HepG2 (cell line): Measurements from ENCODE around the gene SLC25A25. TPM values are rescaled to one million over a fixed set of nuclear protein-coding genes. Genes with fewer than 3 reads are reported as not detected.

Experiments used
- ARID4A ChIP-seq: sonication (generic); formaldehyde crosslinking; IDR thresholded peaks from 2 replicates; pipeline ENCODE4 v1.5.0; 2020; ENCODE audit warnings: mild to moderate bottlenecking, missing genetic modification reagents, borderline replicate concordance
- ESRRA ChIP-seq: sonication (generic); formaldehyde crosslinking; IDR thresholded peaks from 2 replicates; pipeline ENCODE4 v1.5.1; 2020; ENCODE audit warnings: mild to moderate bottlenecking, low read depth, missing genetic modification reagents
- NFAT5 ChIP-seq: sonication (generic); formaldehyde crosslinking; IDR thresholded peaks from 2 replicates; pipeline ENCODE4 v1.4.0; 2020; ENCODE audit warnings: missing genetic modification reagents
- PHF8 ChIP-seq: sonication (generic); formaldehyde crosslinking; IDR thresholded peaks from 2 replicates; pipeline ENCODE4 v1.5.0; 2020; ENCODE audit warnings: missing genetic modification reagents
- SAFB2 ChIP-seq: sonication (generic); formaldehyde crosslinking; IDR thresholded peaks from 2 replicates; pipeline ENCODE4 v1.5.1; 2020; ENCODE audit warnings: missing genetic modification reagents, low read depth, mild to moderate bottlenecking, borderline replicate concordance
- ZFP37 ChIP-seq: sonication (generic); formaldehyde crosslinking; IDR thresholded peaks from 2 replicates; pipeline ENCODE4 v1.4.0; 2020; ENCODE audit warnings: missing genetic modification reagents, borderline replicate concordance
- ZFY ChIP-seq: sonication (generic); formaldehyde crosslinking; IDR thresholded peaks from 2 replicates; pipeline ENCODE4 v1.4.0; 2020; ENCODE audit warnings: missing genetic modification reagents
- ZNF235 ChIP-seq: sonication (generic); formaldehyde crosslinking; IDR thresholded peaks from 2 replicates; pipeline ENCODE4 v1.8.1; 2023; ENCODE audit warnings: mild to moderate bottlenecking, missing genetic modification reagents, borderline replicate concordance
- ZNF687 ChIP-seq: sonication (generic); formaldehyde crosslinking; IDR thresholded peaks from 2 replicates; pipeline ENCODE4 v1.5.1; 2020; ENCODE audit warnings: mild to moderate bottlenecking, missing genetic modification reagents, moderate library complexity
- ZNF770 ChIP-seq: sonication (generic); formaldehyde crosslinking; IDR thresholded peaks from 2 replicates; pipeline ENCODE4 v1.5.0; 2020; ENCODE audit warnings: mild to moderate bottlenecking, missing genetic modification reagents
- ZSCAN20 ChIP-seq: sonication (generic); formaldehyde crosslinking; IDR thresholded peaks from 2 replicates; pipeline ENCODE4 v1.4.0; 2020; ENCODE audit warnings: missing genetic modification reagents, mild to moderate bottlenecking, borderline replicate concordance
- polyA plus RNA-seq, 8 experiments: library from polyadenylated mRNA; depleted of rRNA in 3 of 8; stranded (reverse) in 7 of 8; unstranded in 1 of 8; fragments of >200 nt; fragmentation: Illumina TruSeq in 4 of 8; extraction: Trizol in 4 of 8; gene quantifications; 2 replicates each; pipeline versions ENCODE4 v1.2.1 to v1.2.3, GENCODE V29; 2011 to 2016; ENCODE audit warnings: low read depth in 4 of 8, missing spikeins in 1 of 8, mixed read lengths in 1 of 8; ENCODE audit not compliant: insufficient read depth in 1 of 8
- total RNA-seq, 5 experiments: library from RNA; depleted of rRNA; stranded (reverse); fragments of >200 nt; fragmentation: Illumina TruSeq; extraction: Trizol; gene quantifications; 2 replicates each; pipeline ENCODE4 v1.2.3, GENCODE V29; 2016; ENCODE audit warnings: low read depth in 1 of 5

The SLC25A25 gene
- total and polyA plus RNA-seq, 2 of the 13 experiments (the other 11 are each of a cell fraction or from before 2014, with no cell fraction given), result 10.5 to 24.8 TPM

DNA sequence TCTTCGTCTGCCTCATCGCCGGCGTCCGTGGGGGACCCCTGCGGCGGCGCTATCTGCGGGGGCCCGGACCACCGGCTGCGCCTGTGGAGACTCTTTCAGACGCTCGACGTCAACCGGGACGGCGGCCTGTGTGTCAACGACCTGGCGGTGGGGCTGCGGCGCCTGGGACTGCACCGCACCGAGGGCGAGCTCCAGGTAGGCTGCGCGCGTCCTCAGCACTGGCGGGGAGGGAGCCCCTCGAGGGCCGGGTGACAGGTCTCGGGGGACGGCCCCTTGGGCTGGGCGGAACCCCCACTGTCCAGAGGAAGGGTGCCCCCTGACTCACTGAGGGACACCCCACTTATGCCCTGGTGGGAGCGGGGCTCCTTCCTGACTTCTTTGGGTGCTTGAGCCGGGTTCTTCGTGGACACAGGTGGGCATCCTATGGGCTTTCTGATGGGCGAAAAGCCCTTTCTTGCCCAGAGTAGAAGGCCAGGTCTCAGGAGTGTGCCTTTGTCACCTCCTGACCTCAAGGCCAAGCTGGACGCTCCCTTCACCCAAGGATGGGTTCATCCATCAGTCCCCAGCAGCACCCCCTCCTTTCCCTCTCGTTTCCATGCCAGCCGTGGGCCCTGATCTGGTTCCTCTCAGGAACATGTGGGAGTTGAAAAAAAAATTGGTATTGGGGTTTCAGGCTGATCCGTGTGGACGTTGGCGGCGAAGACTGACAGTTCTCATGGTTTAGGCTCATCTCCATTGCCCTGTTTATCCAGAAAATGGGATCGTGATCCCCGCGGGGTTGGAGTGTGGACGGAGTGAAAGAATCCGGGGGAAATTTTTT is 564 bp downstream of the SLC25A25 start (continued):
- peak; percentile 13 for TF ChIP-seq ZNF770 (CRISPR knock-in tag)
- TF ChIP-seq NFAT5, result peak; percentile 64; the same call in 1 of the 2 replicates
- TF ChIP-seq PHF8 (CRISPR knock-in tag), result peak; percentile 39; the same call in 1 of the 2 replicates
- no peak for TF ChIP-seq ZFP37 (CRISPR knock-in tag)
- TF ChIP-seq ZNF235 (CRISPR knock-in tag), result no peak
- 0 out of 2 replicates have a peak, but pooled peaks have one; percentile 38 for TF ChIP-seq SAFB2 (CRISPR knock-in tag)
- TF ChIP-seq ZSCAN20 (CRISPR knock-in tag), result peak; percentile 55; the same call in 1 of the 2 replicates
- peak; percentile 74 for TF ChIP-seq ZNF687 (CRISPR knock-in tag)
- peak; percentile 52 for TF ChIP-seq ZFY (CRISPR knock-in tag)
- no peak for TF ChIP-seq ESRRA (CRISPR knock-in tag)
- peak; percentile 50; the same call in 1 of the 2 replicates for TF ChIP-seq ARID4A
